BJ (cell line): ENCODE data around the gene SNRPD3. TPM values are rescaled to one million over a fixed set of nuclear protein-coding genes. Genes with fewer than 3 reads are reported as not detected.

Source experiments
- CTCF ChIA-PET: fragments of 350-600 bp; formaldehyde crosslinking; extraction: SDS; loops from one replicate; lab custom pipeline; 2021; ENCODE audit warnings: antibody characterized with exemption, inconsistent platforms; lab: Yijun Ruan, JAX
- POLR2A ChIA-PET: fragments of 300-600 bp; sonication (Branson Sonifier 250); formaldehyde crosslinking; extraction: SDS; loops from one replicate; lab custom pipeline; 2021; ENCODE audit warnings: antibody characterized with exemption; lab: Charles Lee
- DNase-seq: peaks from one replicate; pipeline ENCODE4 v3.0.0-alpha.2; 2011; ENCODE audit warnings: low read depth
- H3K27me3 ChIP-seq: 2 replicates; pipeline ENCODE4 v1.6.0; 2011; ENCODE audit warnings: low read length; ENCODE audit not compliant: control insufficient read depth, insufficient read depth
- H3K36me3 ChIP-seq: 2 replicates; pipeline ENCODE4 v1.5.1; 2011; ENCODE audit warnings: low read length; ENCODE audit not compliant: control insufficient read depth, insufficient read depth
- H3K4me3 ChIP-seq: 2 replicates; pipeline ENCODE4 v1.5.1; 2011; ENCODE audit warnings: low read depth, mild to moderate bottlenecking, control low read depth, low read length
- polyA plus RNA-seq: library from polyadenylated mRNA; depleted of rRNA; stranded (reverse); fragments of >200 nt; gene quantifications from 2 replicates; pipeline ENCODE4 v1.2.3, GENCODE V29; 2011
- TF ChIP-seq, protein P1 (sequence below): IDR thresholded peaks from 2 replicates; pipeline ENCODE4 v1.5.1; 2011; ENCODE audit warnings: low read depth, mild to moderate bottlenecking, control low read depth, inconsistent platforms, low read length, moderate library complexity; ENCODE audit not compliant: insufficient read depth

Gene SNRPD3
- polyA plus RNA-seq, 1 experiment, result 168 TPM

DNA sequence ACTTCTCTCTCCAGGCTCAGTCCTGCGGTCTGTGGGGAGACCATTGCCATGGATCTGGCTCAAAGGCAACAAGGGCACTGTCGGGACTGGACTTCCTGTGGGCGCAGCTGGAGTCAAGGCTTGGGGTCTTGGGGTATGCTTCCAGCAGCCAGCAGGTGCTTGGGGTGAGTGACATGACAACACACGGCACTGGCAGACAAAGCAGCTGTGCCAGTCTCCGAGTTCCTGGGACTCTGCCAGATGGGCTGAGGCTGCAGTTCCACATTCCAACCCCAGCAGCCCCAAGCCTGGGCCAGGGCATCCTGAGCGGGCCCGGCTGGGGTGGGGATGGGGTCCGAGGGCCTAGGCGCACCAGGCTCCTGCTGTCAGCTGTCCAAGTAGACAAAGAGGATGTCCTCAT lies 13.2 kb upstream of the SNRPD3 start:
- ChIA-PET CTCF (no interaction called here), POLR2A (no interaction called here)
- Histone ChIP-seq H3K36me3 (peaks cover 51% of the 10 kb centered on the region), H3K27me3 (no peaks in the 10 kb centered on the region), H3K4me3 (no peak overlapping the region)
- DNase-seq, result no peak
- TF ChIP-seq, protein P1, sequence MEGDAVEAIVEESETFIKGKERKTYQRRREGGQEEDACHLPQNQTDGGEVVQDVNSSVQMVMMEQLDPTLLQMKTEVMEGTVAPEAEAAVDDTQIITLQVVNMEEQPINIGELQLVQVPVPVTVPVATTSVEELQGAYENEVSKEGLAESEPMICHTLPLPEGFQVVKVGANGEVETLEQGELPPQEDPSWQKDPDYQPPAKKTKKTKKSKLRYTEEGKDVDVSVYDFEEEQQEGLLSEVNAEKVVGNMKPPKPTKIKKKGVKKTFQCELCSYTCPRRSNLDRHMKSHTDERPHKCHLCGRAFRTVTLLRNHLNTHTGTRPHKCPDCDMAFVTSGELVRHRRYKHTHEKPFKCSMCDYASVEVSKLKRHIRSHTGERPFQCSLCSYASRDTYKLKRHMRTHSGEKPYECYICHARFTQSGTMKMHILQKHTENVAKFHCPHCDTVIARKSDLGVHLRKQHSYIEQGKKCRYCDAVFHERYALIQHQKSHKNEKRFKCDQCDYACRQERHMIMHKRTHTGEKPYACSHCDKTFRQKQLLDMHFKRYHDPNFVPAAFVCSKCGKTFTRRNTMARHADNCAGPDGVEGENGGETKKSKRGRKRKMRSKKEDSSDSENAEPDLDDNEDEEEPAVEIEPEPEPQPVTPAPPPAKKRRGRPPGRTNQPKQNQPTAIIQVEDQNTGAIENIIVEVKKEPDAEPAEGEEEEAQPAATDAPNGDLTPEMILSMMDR, result no peak

DNA sequence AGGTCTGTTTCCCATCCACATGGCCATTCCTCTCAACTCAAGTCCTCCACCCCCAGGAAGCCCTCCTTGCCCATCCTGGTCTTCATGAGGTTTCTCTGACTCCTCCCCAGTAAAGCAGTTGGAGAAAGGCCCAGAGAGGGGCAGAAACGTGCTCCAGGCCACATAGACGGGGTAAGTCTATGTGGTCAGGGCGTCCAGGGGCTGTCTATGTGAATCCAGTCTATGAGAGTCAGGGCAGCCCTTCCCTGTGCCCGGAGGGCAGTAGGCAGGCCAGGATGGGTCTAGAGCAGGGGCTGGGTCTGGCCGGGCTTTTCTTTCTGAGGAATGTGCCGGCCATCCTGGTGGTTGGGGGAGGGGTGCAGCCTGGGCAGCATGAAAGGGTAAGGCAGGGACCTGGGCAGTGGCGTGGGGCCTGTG lies 12.6 kb upstream of the SNRPD3 start:
- DNase-seq, result no peak
- CTCF ChIA-PET, result no interaction called here
- Histone ChIP-seq H3K36me3 (peaks cover 57% of the 10 kb centered on the region), H3K4me3 (no peak overlapping the region), H3K27me3 (no peaks in the 10 kb centered on the region)
- TF ChIP-seq, protein P1, result no peak
- POLR2A ChIA-PET, result no interaction called here

DNA sequence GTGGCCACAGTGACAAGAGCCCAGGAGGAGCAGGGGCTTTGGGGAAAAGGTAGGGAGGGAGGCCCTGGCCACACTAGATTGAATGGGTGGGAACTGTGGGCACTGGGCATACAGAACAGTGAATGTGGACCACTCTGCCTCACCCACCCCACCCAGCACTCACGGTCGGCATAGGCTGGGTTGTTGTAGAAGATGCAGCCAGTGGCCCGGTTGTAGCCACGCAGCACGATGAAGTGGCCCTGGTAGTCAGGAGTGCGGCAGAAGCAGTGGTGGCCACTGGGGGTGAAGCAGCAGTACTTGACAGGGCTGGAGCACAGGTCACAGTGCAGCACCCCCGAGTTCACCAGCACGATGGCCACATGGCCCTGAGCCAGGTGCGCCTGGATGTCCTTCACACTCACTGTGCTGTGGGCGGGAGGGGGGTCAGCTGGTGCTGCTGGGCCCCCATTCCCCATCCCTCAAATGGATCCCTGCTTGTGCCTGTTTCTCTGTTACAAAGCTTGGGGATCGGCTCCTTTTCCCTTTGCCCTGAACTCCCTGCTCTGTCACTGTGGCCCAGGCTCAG lies 12.0 kb upstream of the SNRPD3 start:
- POLR2A ChIA-PET, result no interaction called here
- no peak overlapping the region for H3K4me3 ChIP-seq
- no peaks in the 10 kb centered on the region for H3K27me3 ChIP-seq
- CTCF ChIA-PET, result no interaction called here
- TF ChIP-seq, protein P1, result no peak
- DNase-seq, result no peak
- peaks cover 62% of the 10 kb centered on the region for H3K36me3 ChIP-seq

DNA sequence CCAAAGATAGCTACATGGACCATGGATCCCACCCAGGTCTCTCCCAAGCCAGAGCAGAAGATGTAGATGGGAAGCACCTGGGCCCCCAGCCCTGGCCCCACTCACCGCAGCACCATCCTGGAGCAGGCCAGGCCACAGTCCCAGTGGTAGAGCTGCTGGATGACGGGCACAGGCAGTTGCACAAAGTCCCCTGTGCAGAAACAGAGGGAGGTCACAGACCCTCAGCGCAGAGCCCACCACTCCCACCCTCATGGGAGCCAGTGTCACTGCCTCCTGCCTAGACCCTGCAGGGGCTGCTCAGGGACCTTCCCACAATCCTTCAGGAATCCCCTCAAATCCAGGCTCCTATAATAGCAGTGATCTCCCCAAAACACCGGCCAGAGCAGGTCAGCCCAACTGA lies 7.0 kb upstream of the SNRPD3 start:
- POLR2A ChIA-PET, result no interaction called here
- CTCF ChIA-PET, result interaction anchor here (2.1 kb wide), 1 partner anchor 23 kb away, joined by 8 read pairs; no protein-coding TSS in a partner anchor

DNA sequence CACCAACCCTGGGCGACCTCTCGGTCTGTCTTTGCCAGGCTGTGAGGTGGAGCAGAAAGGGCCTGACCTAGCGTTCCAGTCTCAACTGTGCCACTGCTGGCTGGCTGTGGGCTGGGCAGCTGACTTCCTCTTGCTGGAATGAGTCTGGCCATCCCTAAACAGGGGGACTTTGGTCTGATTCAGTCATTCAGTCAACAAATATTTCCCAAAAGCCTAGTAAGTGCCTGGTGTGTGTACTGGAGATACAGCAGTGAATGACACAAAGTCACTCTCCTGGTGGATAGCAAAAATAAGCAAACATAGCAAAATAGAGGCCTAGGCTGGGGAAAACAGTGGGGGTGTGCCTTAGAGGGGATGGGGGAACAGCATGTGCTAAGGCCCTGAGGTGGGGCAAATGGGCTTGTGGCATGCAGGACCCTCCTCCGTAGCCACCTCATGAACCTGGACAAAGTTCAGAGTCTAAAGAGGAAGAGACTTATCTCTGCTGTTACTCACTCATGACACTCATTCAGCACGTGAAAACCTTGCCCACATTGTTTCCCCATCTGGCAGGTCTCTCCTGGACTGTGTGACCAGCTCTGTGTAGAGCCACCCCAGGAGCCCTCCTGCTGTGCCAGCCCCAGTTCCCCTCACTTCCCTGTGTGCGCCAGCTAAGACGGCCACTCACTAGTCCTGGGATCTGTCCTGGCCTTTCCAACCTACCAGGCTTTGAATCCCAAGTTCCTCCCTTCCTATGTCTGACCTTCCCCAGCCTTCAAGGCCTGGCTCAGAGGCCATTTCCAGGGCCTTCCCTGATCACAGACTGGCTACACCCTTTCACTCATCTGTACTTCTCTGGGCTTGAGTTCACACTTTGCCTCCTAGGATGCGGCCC lies 5.5 kb upstream of the SNRPD3 start:
- Histone ChIP-seq H3K27me3 (no peaks in the 10 kb centered on the region), H3K4me3 (no peak overlapping the region), H3K36me3 (peaks cover 27% of the 10 kb centered on the region)
- ChIA-PET CTCF (no interaction called here), POLR2A (no interaction called here)
- DNase-seq, result no peak
- TF ChIP-seq, protein P1, result no peak

More for the DNA sequence above, 7.0 kb upstream of the SNRPD3 start:
- no peak for DNase-seq
- TF ChIP-seq, protein P1, result no peak
- Histone ChIP-seq H3K36me3 (peaks cover 35% of the 10 kb centered on the region), H3K27me3 (no peaks in the 10 kb centered on the region), H3K4me3 (no peak overlapping the region)
